HepG2 (cell line): ENCODE results near the gene THOC6. TPM values are rescaled to one million over a fixed set of nuclear protein-coding genes. Genes with fewer than 3 reads are reported as not detected.

Experiments used
- CBX1 ChIP-seq: IDR thresholded peaks from one replicate; pipeline ENCODE4 v1.6.1; 2016; ENCODE audit warnings: antibody characterized with exemption, low read depth
- GATA4 ChIP-seq: sonication (generic); IDR thresholded peaks from 2 replicates; pipeline ENCODE4 v1.6.1; 2016; ENCODE audit warnings: antibody characterized with exemption, low read depth, borderline replicate concordance
- RFX1 ChIP-seq: fragments of 450-650 bp; IDR thresholded peaks from 2 replicates; pipeline ENCODE4 v1.6.1; 2017
- SNAPC2 ChIP-seq: sonication (generic); formaldehyde crosslinking; IDR thresholded peaks from 2 replicates; pipeline ENCODE4 v1.8.1; 2022; ENCODE audit warnings: mild to moderate bottlenecking, missing genetic modification reagents
- ZC3H13 ChIP-seq: sonication (generic); formaldehyde crosslinking; IDR thresholded peaks from 2 replicates; pipeline ENCODE4 v1.8.1; 2023; ENCODE audit warnings: mild to moderate bottlenecking, missing genetic modification reagents, moderate library complexity
- ZNF672 ChIP-seq: sonication (generic); formaldehyde crosslinking; IDR thresholded peaks from 2 replicates; pipeline ENCODE4 v1.8.1; 2022; ENCODE audit warnings: missing genetic modification reagents
- ZNF773 ChIP-seq: sonication (generic); formaldehyde crosslinking; IDR thresholded peaks from 2 replicates; pipeline ENCODE4 v1.4.0; 2020; ENCODE audit warnings: missing genetic modification reagents, borderline replicate concordance
- polyA plus RNA-seq, 8 experiments: library from polyadenylated mRNA; depleted of rRNA in 3 of 8; stranded (reverse) in 7 of 8; unstranded in 1 of 8; fragments of >200 nt; fragmentation: Illumina TruSeq in 4 of 8; extraction: Trizol in 4 of 8; gene quantifications; 2 replicates each; pipeline versions ENCODE4 v1.2.1 to v1.2.3, GENCODE V29; 2011 to 2016; ENCODE audit warnings: low read depth in 4 of 8, missing spikeins in 1 of 8, mixed read lengths in 1 of 8; ENCODE audit not compliant: insufficient read depth in 1 of 8
- total RNA-seq, 5 experiments: library from RNA; depleted of rRNA; stranded (reverse); fragments of >200 nt; fragmentation: Illumina TruSeq; extraction: Trizol; gene quantifications; 2 replicates each; pipeline ENCODE4 v1.2.3, GENCODE V29; 2016; ENCODE audit warnings: low read depth in 1 of 5
- TF ChIP-seq, protein P1 (sequence below): sonication (generic); formaldehyde crosslinking; IDR thresholded peaks from 2 replicates; pipeline ENCODE4 v1.4.0; 2020; ENCODE audit warnings: missing genetic modification reagents, borderline replicate concordance
- TF ChIP-seq, protein P2 (sequence below): sonication (generic); formaldehyde crosslinking; IDR thresholded peaks from 2 replicates; pipeline ENCODE4 v1.4.0; 2020; ENCODE audit warnings: missing genetic modification reagents, borderline replicate concordance
- TF ChIP-seq, protein P3 (sequence below), 2 experiments: fragments of 450-650 bp in 1 of 2; sonication (generic) in 1 of 2; formaldehyde crosslinking in 1 of 2; IDR thresholded peaks; 2 replicates each; pipeline versions ENCODE4 v1.6.1 to v1.8.0; 2016 to 2022; ENCODE audit warnings: antibody characterized with exemption in 1 of 2, mild to moderate bottlenecking in 1 of 2, missing genetic modification reagents in 1 of 2

Gene THOC6
- total and polyA plus RNA-seq, 2 of the 13 experiments (the other 11 are each of a cell fraction or from before 2014, with no cell fraction given), result 32.1 to 37.0 TPM

DNA sequence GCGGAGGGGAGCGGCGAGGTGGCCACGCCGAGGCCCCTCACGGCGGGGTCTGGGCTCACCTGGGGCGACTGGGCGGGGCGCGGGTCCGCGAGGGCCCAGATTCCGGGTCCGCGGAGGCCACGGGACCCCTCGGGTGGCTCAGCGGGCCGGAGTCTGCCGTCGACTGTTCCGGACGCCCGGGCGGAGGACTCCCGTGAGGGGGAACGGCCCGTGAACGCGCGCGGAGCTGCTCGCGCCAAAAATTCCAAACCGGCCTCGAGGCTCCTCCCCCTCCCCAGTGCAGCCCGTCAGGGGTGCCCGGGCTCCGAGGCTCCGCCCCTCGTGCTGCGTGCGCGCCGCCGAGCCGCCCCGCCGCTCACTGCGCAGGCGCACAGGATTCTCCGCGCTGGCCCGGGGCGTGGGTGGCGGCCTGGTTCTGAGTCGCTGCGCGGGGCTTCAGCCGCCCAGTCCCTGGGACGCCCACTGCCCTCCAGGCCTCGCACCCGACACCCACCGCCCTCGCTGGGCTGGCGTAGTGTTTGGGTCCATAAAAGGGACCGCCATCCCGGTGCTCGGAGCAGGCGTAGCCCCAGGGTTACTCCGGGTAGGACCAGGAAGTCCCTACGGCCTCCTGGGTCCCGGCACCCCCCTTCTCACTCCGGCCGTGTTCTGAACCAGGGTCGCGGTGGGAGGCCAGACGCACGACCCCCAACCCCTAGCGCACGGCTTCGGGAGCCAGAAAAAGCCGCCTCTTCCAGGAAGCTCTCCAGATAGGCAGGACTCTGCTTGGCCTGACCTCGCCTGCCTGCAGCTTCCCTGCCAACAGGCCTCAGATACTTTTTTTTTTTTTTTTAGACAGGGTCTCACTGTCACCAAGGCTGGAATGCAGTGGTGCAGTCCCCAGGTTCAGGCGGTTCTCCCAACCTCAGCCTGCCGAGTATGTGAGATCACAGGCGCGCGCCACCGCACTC is 43.3 kb upstream of the THOC6 start, which contains the start of gene PKMYT1 (continued):
- TF ChIP-seq, protein P1, sequence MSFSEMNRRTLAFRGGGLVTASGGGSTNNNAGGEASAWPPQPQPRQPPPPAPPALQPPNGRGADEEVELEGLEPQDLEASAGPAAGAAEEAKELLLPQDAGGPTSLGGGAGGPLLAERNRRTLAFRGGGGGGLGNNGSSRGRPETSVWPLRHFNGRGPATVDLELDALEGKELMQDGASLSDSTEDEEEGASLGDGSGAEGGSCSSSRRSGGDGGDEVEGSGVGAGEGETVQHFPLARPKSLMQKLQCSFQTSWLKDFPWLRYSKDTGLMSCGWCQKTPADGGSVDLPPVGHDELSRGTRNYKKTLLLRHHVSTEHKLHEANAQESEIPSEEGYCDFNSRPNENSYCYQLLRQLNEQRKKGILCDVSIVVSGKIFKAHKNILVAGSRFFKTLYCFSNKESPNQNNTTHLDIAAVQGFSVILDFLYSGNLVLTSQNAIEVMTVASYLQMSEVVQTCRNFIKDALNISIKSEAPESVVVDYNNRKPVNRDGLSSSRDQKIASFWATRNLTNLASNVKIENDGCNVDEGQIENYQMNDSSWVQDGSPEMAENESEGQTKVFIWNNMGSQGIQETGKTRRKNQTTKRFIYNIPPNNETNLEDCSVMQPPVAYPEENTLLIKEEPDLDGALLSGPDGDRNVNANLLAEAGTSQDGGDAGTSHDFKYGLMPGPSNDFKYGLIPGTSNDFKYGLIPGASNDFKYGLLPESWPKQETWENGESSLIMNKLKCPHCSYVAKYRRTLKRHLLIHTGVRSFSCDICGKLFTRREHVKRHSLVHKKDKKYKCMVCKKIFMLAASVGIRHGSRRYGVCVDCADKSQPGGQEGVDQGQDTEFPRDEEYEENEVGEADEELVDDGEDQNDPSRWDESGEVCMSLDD (CRISPR knock-in tag), result no peak
- TF ChIP-seq RFX1, result no peak
- no peak for TF ChIP-seq ZNF773 (CRISPR knock-in tag)
- TF ChIP-seq, protein P2, sequence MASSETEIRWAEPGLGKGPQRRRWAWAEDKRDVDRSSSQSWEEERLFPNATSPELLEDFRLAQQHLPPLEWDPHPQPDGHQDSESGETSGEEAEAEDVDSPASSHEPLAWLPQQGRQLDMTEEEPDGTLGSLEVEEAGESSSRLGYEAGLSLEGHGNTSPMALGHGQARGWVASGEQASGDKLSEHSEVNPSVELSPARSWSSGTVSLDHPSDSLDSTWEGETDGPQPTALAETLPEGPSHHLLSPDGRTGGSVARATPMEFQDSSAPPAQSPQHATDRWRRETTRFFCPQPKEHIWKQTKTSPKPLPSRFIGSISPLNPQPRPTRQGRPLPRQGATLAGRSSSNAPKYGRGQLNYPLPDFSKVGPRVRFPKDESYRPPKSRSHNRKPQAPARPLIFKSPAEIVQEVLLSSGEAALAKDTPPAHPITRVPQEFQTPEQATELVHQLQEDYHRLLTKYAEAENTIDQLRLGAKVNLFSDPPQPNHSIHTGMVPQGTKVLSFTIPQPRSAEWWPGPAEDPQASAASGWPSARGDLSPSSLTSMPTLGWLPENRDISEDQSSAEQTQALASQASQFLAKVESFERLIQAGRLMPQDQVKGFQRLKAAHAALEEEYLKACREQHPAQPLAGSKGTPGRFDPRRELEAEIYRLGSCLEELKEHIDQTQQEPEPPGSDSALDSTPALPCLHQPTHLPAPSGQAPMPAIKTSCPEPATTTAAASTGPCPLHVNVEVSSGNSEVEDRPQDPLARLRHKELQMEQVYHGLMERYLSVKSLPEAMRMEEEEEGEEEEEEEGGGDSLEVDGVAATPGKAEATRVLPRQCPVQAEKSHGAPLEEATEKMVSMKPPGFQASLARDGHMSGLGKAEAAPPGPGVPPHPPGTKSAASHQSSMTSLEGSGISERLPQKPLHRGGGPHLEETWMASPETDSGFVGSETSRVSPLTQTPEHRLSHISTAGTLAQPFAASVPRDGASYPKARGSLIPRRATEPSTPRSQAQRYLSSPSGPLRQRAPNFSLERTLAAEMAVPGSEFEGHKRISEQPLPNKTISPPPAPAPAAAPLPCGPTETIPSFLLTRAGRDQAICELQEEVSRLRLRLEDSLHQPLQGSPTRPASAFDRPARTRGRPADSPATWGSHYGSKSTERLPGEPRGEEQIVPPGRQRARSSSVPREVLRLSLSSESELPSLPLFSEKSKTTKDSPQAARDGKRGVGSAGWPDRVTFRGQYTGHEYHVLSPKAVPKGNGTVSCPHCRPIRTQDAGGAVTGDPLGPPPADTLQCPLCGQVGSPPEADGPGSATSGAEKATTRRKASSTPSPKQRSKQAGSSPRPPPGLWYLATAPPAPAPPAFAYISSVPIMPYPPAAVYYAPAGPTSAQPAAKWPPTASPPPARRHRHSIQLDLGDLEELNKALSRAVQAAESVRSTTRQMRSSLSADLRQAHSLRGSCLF, result 0 out of 2 replicates have a peak, but pooled peaks have one; percentile 50
- TF ChIP-seq CBX1, result no peak
- TF ChIP-seq ZNF672 (CRISPR knock-in tag), result no peak
- TF ChIP-seq, protein P3, sequence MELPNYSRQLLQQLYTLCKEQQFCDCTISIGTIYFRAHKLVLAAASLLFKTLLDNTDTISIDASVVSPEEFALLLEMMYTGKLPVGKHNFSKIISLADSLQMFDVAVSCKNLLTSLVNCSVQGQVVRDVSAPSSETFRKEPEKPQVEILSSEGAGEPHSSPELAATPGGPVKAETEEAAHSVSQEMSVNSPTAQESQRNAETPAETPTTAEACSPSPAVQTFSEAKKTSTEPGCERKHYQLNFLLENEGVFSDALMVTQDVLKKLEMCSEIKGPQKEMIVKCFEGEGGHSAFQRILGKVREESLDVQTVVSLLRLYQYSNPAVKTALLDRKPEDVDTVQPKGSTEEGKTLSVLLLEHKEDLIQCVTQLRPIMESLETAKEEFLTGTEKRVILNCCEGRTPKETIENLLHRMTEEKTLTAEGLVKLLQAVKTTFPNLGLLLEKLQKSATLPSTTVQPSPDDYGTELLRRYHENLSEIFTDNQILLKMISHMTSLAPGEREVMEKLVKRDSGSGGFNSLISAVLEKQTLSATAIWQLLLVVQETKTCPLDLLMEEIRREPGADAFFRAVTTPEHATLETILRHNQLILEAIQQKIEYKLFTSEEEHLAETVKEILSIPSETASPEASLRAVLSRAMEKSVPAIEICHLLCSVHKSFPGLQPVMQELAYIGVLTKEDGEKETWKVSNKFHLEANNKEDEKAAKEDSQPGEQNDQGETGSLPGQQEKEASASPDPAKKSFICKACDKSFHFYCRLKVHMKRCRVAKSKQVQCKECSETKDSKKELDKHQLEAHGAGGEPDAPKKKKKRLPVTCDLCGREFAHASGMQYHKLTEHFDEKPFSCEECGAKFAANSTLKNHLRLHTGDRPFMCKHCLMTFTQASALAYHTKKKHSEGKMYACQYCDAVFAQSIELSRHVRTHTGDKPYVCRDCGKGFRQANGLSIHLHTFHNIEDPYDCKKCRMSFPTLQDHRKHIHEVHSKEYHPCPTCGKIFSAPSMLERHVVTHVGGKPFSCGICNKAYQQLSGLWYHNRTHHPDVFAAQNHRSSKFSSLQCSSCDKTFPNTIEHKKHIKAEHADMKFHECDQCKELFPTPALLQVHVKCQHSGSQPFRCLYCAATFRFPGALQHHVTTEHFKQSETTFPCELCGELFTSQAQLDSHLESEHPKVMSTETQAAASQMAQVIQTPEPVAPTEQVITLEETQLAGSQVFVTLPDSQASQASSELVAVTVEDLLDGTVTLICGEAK (IDR thresholded peaks at IDR 0.05), result no peak
- TF ChIP-seq, protein P3 (CRISPR knock-in tag; IDR thresholded peaks at IDR 0.05), result peak; percentile 57
- 0 out of 2 replicates have a peak, but pooled peaks have one; percentile 13 for TF ChIP-seq SNAPC2 (CRISPR knock-in tag)
- 0 out of 2 replicates have a peak, but pooled peaks have one; percentile 34 for TF ChIP-seq GATA4
- TF ChIP-seq ZC3H13 (CRISPR knock-in tag), result peak; percentile 47; the same call in 1 of the 2 replicates
